AG09319 (cell line): ENCODE data around the gene ZDBF2.
A peak's percentile ranks its signal among the peaks of the same experiment; 100 is the strongest.

Source experiments
- DNase-seq: peaks from one replicate; pipeline ENCODE4 v3.0.0-alpha.2; 2010; ENCODE audit warnings: low read depth; ENCODE audit errors: extremely low read depth
- TF ChIP-seq, protein P1 (sequence below): IDR thresholded peaks from 2 replicates; pipeline ENCODE4 v1.5.1; 2011; ENCODE audit warnings: low read depth, mild to moderate bottlenecking, inconsistent platforms, low read length, moderate library complexity

ZDBF2 gene

DNA sequence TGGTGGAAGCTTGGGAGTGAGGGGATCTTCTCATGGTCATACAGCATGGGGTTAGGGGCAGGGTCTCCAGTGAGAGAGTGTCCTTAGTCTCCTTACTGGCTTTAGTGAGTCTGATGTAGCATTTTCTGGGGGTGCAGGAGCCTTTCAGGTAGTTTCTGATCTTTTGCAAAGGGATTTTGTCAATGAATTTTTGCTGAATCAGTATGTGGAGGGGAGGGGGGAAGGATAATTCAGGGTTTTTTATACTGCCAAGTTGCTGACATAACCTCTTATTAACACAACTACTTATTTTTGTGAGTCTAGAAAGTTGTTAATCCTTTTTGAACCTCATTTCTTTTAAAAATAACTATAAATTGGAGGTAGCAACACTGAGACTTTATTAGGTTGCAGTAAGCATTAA lies 35.3 kb upstream of the ZDBF2 start:
- no peak for DNase-seq
- TF ChIP-seq, protein P1, sequence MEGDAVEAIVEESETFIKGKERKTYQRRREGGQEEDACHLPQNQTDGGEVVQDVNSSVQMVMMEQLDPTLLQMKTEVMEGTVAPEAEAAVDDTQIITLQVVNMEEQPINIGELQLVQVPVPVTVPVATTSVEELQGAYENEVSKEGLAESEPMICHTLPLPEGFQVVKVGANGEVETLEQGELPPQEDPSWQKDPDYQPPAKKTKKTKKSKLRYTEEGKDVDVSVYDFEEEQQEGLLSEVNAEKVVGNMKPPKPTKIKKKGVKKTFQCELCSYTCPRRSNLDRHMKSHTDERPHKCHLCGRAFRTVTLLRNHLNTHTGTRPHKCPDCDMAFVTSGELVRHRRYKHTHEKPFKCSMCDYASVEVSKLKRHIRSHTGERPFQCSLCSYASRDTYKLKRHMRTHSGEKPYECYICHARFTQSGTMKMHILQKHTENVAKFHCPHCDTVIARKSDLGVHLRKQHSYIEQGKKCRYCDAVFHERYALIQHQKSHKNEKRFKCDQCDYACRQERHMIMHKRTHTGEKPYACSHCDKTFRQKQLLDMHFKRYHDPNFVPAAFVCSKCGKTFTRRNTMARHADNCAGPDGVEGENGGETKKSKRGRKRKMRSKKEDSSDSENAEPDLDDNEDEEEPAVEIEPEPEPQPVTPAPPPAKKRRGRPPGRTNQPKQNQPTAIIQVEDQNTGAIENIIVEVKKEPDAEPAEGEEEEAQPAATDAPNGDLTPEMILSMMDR: no peak

DNA sequence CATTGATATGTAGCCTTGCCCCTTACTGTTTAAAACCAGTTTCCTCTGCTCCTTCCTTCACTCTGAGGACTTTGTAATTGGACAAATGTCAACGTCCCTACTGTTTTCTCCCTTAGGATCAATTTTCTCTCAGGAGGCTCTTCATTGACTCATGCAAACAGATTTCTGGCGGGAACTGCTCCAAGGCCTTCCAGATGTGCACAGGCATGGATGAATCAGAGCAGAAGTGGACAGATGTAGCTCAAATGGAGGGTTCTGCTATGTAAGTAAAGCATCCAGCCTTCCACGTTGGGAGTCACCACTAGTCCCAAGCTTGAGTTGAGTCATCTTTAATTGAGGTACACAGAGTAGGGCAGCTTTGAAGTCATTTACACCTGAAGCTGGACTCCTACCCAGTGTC lies 34.1 kb upstream of the ZDBF2 start:
- no peak for DNase-seq
- TF ChIP-seq, protein P1: no peak

DNA sequence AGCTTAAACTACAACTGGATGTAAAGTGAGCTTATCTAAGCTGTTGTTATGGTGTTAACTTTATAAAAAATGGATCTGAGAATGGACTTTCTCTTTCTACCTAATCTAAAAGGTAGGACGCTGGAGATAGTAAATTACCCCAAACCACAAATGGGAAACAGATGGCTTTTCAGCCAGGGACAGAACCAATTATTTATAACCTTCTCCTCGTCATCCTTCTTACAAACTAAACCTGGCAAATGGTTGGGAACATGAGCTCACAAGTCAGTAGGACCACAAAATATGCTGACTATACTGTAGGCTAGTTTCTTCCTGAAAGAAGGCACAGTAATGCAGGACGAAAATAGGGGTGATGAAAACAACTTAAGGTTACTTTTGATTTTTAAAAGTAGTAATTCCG lies 32.7 kb upstream of the ZDBF2 start:
- no peak for DNase-seq
- TF ChIP-seq, protein P1: no peak

DNA sequence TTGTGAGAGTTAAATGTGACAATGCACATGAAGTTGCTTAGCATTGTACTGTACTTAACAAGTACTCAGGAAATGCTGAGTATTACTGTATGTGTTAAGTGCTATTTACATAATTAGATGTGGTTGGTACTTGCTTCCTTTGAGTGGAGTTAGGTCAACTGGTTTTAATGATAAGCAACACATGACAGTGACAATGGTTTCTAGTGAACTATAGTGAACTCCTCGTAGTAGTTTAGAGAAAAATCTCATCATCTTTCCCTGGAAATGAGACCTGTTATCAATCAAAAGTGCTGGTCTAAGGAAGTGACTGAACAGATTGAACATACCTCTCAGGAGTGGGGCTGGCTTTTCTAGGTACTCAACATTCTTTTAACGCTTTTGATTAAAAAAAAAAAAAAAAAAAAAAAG lies 29.2 kb upstream of the ZDBF2 start:
- TF ChIP-seq, protein P1: no peak
- no peak for DNase-seq

DNA sequence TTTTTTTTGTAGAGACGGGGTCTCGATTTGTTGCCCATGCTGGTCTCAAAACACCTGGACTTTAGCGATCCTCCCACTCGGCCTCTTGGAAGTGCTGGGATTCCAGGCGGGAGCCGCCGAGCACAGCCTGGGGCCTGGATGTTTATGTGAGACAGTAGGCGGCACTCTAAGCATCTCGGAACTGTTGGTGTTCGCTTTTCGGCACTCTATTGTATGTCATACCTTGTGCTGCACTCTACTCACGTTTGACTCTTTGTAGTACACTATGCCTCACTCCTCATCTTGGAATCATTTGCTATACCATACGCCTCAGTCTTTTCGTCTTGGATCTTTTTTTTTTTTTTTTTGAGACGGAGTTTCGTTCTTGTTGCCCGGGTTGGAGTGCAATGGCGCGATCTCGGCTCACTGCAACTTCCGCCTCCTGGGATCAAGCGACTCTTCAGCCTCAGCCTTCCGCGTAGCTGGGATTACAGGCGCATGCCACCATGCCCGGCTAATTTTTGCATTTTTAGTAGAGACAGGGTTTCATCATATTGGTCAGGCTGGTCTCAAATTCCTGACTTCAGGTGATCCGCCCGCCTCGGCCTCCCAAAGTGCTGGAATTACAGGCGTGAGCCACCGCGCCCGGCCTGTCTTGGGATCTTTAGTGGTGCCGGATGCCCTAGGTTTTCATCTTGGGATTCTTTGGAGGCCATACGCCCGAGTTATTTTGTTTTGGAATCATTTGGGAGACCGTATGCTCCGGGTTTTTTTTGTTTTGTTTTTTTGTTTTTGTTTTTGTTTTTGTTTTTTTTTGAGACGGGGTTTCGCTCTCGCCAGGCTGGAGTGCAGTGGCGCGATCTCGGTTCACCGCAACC lies 24.2 kb upstream of the ZDBF2 start:
- no peak for DNase-seq
- TF ChIP-seq, protein P1: peak; percentile 12

DNA sequence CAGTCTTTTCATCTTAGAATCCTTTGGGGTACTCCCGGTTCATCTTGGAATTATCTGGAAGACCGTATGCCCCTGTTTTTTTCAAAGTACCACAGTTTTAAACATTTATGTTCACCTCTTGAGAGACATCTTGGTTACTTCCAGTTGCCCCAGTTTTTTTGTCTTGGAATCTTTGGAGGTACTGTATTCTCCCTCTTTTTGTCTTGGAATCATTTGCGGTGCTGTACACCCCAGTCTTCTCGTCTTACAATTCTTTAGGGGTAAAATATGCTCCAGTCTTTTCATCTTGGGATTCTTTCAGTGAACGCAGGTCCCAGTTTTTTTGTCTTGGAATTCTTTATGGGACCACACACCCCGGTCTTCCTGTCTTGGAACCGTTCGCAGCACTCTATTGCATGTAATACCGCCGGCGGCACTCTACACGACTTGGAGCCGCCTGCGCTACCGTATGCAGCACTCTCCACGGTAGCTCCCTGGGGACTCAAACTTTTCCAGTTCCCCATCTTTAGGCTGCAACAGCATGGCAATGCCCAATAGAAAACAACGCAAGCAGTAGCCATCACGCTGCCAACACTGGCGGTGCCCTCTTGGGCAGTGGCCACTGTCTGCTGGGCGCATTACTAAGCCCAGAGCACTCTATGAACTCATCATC lies 21.2 kb upstream of the ZDBF2 start:
- no peak for DNase-seq

DNA sequence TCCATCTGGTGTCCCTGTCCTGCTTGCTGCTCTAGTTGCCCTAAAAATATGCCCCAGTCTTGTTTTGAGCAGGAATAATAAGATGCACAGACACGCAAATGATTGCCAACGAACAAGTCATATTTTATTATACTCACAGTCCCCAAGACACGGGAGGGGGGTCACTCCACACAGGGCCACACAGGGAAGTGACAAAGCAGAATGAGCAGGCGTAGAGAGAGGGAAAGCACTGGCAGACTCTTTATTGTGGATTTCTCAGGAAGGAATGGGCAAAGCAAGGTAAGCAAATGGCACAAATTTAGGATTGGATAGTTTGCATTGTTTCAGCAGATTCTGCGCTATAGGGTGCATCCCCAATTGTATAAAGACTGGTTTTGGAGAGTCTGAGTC lies 20.7 kb upstream of the ZDBF2 start:
- no peak for DNase-seq
- TF ChIP-seq, protein P1: no peak

More for the DNA sequence above, 21.2 kb upstream of the ZDBF2 start:
- TF ChIP-seq, protein P1: no peak
